ENCODE data around the gene EMILIN2. TPM values are rescaled to one million over a fixed set of nuclear protein-coding genes. Genes with fewer than 3 reads are reported as not detected.

Gene EMILIN2
- total and polyA plus RNA-seq, 2 of the 13 experiments (the other 11 are each of a cell fraction or from before 2014, with no cell fraction given) = 7.6 to 8.2 TPM

DNA sequence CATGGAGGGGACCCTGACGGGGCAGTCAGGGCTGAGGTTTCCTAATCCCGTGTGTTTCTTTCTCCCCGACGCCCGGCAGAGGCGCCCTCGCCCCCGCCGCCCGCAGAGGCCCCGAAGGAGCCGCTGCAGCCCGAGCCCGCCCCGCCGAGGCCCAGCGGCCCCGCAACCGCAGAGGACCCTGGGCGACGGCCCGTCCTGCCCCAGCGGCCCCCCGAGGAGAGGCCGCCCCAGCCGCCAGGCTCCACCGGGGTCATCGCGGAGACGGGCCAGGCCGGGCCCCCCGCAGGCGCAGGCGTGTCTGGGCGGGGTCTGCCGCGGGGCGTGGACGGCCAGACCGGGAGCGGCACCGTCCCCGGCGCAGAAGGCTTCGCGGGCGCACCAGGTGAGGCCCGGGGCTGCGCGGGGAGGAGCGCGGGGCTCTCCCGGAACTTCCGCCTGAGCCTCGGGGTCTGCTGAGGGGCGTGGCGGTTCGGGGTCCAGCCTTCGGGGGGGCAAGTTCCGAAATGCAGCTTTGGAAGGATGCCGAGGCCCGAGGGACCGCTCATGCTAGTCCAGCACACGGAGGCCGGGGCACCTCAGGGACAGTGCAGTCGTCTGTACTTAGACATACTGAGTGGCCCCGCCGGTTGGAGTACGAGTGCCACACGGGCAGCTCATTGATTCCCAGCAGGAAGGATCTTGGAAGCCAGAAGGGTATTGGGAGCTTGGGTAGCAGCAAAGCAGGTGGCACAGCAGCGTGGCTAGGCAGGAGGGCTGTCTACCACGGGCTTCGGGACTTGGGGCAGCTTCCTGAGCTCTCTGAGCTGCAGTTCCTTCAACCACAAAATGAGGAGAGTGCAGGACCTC lies 60.1 kb downstream of the EMILIN2 start:
- intact Hi-C loops (cut with micrococcal nuclease; ENCODE audit: unreplicated experiment) = loop anchor here (10.0 kb wide), 1 partner anchor 142 kb away; no protein-coding TSS in a partner anchor
- Histone ChIP-seq H3K27me3 (ENCODE audit: control insufficient read depth in 1 of 2, insufficient read depth in 2 of 2, low read length in 2 of 2) (peaks cover 0 to 20% of the 10 kb centered on the region in 2 experiments; a peak in 3 of 5 replicates), H4K20me1 (ENCODE audit: insufficient read depth, low read length) (peaks cover 10% of the 10 kb centered on the region), H2AFZ (ENCODE audit: low read length) (no peak overlapping the region), H3K27ac (ENCODE audit: extremely low read length, insufficient read depth, low read length) (peak overlapping the region; percentile 80), H3K79me2 (ENCODE audit: insufficient read depth, low read length) (peaks cover 8% of the 10 kb centered on the region), H3K4me3 (replicated peaks in 1 of 3; ENCODE audit: insufficient read depth in 1 of 3, low read depth in 2 of 3, low read length in 3 of 3) (peak overlapping the region; percentile 81 to 89 (median 86)), H3K4me2 (ENCODE audit: low read depth, low read length) (peak overlapping the region; percentile 77), H3K4me1 (ENCODE audit: insufficient read depth, low read length) (peaks cover 24% of the 10 kb centered on the region), H3K9me3 (ENCODE audit: low read length) (no peaks in the 10 kb centered on the region), H3K9ac (ENCODE audit: insufficient read depth, low read depth, low read length) (peak overlapping the region; percentile 90), H3K36me3 (replicated peaks in 1 of 2; ENCODE audit: control insufficient read depth in 1 of 2, insufficient read depth in 2 of 2, low read length in 2 of 2) (peaks cover 13 to 30% of the 10 kb centered on the region in 2 experiments)
- ChIA-PET POLR2A (interaction anchor here (0.9 to 1.5 kb wide), 7 partner anchors 8 to 350 kb away, joined by 3 to 9 read pairs (median 4); partner anchors contain the start of gene SMCHD1), CTCF (ENCODE audit: low intra/inter-chr PET ratio, low total read pairs) (no interaction called here)
- in situ Hi-C loops (cut with HindIII; ENCODE audit: extremely low pct_ligation_motif_present, low pct_unique_long_range_greater_than_20kb) = no loop called here
- peak; percentile 60 for ATAC-seq
- WGBS (ENCODE audit: low lambda C conversion rate) = 82% methylated on average over 2 of the region's 73 CpGs
- peak; percentile 12 for DNase-seq (ENCODE audit: low spot score)
- no TSS peak for BruUV-seq (replicated peaks)
- FAIRE-seq = no peak
- no peak for TF ChIP-seq GZF1 (CRISPR knock-in tag; IDR thresholded peaks at IDR 0.05)
- TF ChIP-seq, protein P1, sequence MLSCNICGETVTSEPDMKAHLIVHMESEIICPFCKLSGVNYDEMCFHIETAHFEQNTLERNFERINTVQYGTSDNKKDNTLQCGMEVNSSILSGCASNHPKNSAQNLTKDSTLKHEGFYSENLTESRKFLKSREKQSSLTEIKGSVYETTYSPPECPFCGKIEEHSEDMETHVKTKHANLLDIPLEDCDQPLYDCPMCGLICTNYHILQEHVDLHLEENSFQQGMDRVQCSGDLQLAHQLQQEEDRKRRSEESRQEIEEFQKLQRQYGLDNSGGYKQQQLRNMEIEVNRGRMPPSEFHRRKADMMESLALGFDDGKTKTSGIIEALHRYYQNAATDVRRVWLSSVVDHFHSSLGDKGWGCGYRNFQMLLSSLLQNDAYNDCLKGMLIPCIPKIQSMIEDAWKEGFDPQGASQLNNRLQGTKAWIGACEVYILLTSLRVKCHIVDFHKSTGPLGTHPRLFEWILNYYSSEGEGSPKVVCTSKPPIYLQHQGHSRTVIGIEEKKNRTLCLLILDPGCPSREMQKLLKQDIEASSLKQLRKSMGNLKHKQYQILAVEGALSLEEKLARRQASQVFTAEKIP (CRISPR knock-in tag; IDR thresholded peaks at IDR 0.05; ENCODE audit: borderline replicate concordance) = no peak
- TF ChIP-seq BHLHE40 (IDR thresholded peaks at IDR 0.05; ENCODE audit: low read length) = no peak
- TF ChIP-seq, protein P2, sequence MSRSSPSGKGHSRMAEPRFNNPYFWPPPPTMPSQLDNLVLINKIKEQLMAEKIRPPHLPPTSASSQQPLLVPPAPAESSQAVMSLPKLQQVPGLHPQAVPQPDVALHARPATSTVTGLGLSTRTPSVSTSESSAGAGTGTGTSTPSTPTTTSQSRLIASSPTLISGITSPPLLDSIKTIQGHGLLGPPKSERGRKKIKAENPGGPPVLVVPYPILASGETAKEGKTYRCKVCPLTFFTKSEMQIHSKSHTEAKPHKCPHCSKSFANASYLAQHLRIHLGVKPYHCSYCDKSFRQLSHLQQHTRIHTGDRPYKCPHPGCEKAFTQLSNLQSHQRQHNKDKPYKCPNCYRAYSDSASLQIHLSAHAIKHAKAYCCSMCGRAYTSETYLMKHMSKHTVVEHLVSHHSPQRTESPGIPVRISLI (CRISPR knock-in tag; IDR thresholded peaks at IDR 0.05; ENCODE audit: borderline replicate concordance) = no peak
- no peak for TF ChIP-seq AKAP8 (CRISPR knock-in tag; IDR thresholded peaks at IDR 0.05)
- TF ChIP-seq ZIK1 (CRISPR knock-in tag; IDR thresholded peaks at IDR 0.05; ENCODE audit: borderline replicate concordance, low read depth) = 0 out of 2 replicates have a peak, but pooled peaks have one; percentile 15
- TF ChIP-seq ATF7 (IDR thresholded peaks at IDR 0.05) = no peak
- 0 out of 2 replicates have a peak, but pooled peaks have one; percentile 7 for TF ChIP-seq ATF7 (CRISPR knock-in tag; IDR thresholded peaks at IDR 0.05)
- TF ChIP-seq SUZ12 (IDR thresholded peaks at IDR 0.05; ENCODE audit: low read depth, low read length) = no peak
- no peak for TF ChIP-seq FOXA1 (IDR thresholded peaks at IDR 0.05)
- TF ChIP-seq FOXA1 (CRISPR knock-in tag; IDR thresholded peaks at IDR 0.05) = no peak
- peak; percentile 63; the same call in 1 of the 2 replicates for TF ChIP-seq KDM2A (CRISPR knock-in tag; IDR thresholded peaks at IDR 0.05; ENCODE audit: borderline replicate concordance, low read depth)
- TF ChIP-seq RAD21 (CRISPR knock-in tag; IDR thresholded peaks at IDR 0.05) = peak; percentile 62
- no peak for TF ChIP-seq PAX8 (CRISPR knock-in tag; IDR thresholded peaks at IDR 0.05; ENCODE audit: borderline replicate concordance)
- TF ChIP-seq, protein P3, sequence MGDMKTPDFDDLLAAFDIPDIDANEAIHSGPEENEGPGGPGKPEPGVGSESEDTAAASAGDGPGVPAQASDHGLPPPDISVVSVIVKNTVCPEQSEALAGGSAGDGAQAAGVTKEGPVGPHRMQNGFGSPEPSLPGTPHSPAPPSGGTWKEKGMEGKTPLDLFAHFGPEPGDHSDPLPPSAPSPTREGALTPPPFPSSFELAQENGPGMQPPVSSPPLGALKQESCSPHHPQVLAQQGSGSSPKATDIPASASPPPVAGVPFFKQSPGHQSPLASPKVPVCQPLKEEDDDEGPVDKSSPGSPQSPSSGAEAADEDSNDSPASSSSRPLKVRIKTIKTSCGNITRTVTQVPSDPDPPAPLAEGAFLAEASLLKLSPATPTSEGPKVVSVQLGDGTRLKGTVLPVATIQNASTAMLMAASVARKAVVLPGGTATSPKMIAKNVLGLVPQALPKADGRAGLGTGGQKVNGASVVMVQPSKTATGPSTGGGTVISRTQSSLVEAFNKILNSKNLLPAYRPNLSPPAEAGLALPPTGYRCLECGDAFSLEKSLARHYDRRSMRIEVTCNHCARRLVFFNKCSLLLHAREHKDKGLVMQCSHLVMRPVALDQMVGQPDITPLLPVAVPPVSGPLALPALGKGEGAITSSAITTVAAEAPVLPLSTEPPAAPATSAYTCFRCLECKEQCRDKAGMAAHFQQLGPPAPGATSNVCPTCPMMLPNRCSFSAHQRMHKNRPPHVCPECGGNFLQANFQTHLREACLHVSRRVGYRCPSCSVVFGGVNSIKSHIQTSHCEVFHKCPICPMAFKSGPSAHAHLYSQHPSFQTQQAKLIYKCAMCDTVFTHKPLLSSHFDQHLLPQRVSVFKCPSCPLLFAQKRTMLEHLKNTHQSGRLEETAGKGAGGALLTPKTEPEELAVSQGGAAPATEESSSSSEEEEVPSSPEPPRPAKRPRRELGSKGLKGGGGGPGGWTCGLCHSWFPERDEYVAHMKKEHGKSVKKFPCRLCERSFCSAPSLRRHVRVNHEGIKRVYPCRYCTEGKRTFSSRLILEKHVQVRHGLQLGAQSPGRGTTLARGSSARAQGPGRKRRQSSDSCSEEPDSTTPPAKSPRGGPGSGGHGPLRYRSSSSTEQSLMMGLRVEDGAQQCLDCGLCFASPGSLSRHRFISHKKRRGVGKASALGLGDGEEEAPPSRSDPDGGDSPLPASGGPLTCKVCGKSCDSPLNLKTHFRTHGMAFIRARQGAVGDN (CRISPR knock-in tag; IDR thresholded peaks at IDR 0.05) = peak; percentile 37; the same call in 1 of the 2 replicates
- TF ChIP-seq NKX3-1 (CRISPR knock-in tag; IDR thresholded peaks at IDR 0.05) = no peak

Measured in HepG2 (cell line).